K562 (cell line): ENCODE data around the gene RNF213. TPM values are rescaled to one million over a fixed set of nuclear protein-coding genes. Genes with fewer than 3 reads are reported as not detected.

ENCODE experiments used
- ATAC-seq: fragments of 200-7000 bp; cut with Tn5 transposase; 3 replicates; pipeline ENCODE4 v1.9.1; 2020; ENCODE audit warnings: moderate library complexity
- BruUV-seq: library from RNA; stranded (reverse); fragments of 400-500 nt; replicated peaks from 2 replicates; lab custom pipeline; 2021; lab: Mats Ljungman, UMichigan
- CTCF ChIA-PET: fragments of 300-600 bp; formaldehyde crosslinking; extraction: SDS; loops from one replicate; lab custom pipeline; 2021; ENCODE audit warnings: low intra/inter-chr PET ratio; lab: Yijun Ruan, JAX
- POLR2A ChIA-PET: fragments of 300-600, 350-650 bp; sonication (Branson Sonifier 250); formaldehyde crosslinking; extraction: SDS; loops from one replicate; lab custom pipeline; 2021; ENCODE audit warnings: antibody characterized with exemption, inconsistent platforms; lab: Yijun Ruan, JAX
- DNase-seq, 4 experiments: peaks; one replicate each; pipeline versions ENCODE4 v3.0.0 to v3.0.0-alpha.2; 2011 to 2018; ENCODE audit warnings: low spot score in 3 of 4, mixed read lengths in 3 of 4; ENCODE audit errors: extremely low read depth in 1 of 4
- FAIRE-seq: peaks from 2 replicates; lab custom pipeline; 2011; peaks lifted over from hg19 to GRCh38; lab: Jason Lieb, UNC
- H2AFZ ChIP-seq: 2 replicates; pipeline ENCODE4 v1.6.0; 2011; ENCODE audit warnings: low read depth, low read length, control low read depth, inconsistent platforms
- H3K27ac ChIP-seq: fragments of 200-600 bp; 3 replicates; pipeline ENCODE4 v1.8.0; 2011; ENCODE audit warnings: low read depth, mild to moderate bottlenecking, control low read depth, inconsistent platforms, low read length, moderate library complexity, mixed read lengths; ENCODE audit errors: extremely low read depth
- H3K27me3 ChIP-seq, 2 experiments: fragments of 300-600 bp in 1 of 2; 2 replicates in 1 of 2; 3 replicates in 1 of 2; pipeline versions ENCODE4 v1.6.0 to v1.8.0; 2011; ENCODE audit warnings: inconsistent platforms in 2 of 2, low read length in 2 of 2, mild to moderate bottlenecking in 1 of 2, mixed read lengths in 1 of 2, moderate library complexity in 1 of 2; ENCODE audit not compliant: control insufficient read depth in 2 of 2, insufficient read depth in 2 of 2
- H3K36me3 ChIP-seq: fragments of 300-600 bp; 3 replicates; pipeline ENCODE4 v1.8.0; 2011; ENCODE audit warnings: mild to moderate bottlenecking, low read length, inconsistent platforms; ENCODE audit not compliant: control insufficient read depth, insufficient read depth
- H3K4me1 ChIP-seq, 2 experiments: fragments of 200-600 bp in 1 of 2; replicated peaks in 1 of 2; 2 replicates in 1 of 2; 3 replicates in 1 of 2; pipeline versions ENCODE4 v1.5.1 to v1.8.0; 2011; ENCODE audit warnings: inconsistent platforms in 2 of 2, low read length in 2 of 2, mild to moderate bottlenecking in 1 of 2, mixed read lengths in 1 of 2, moderate library complexity in 1 of 2; ENCODE audit not compliant: control insufficient read depth in 2 of 2, insufficient read depth in 2 of 2
- H3K4me2 ChIP-seq: 2 replicates; pipeline ENCODE4 v1.6.1; 2011; ENCODE audit warnings: low read length, control low read depth, inconsistent platforms, mixed read lengths; ENCODE audit not compliant: insufficient read depth
- H3K4me3 ChIP-seq: fragments of 200-600 bp; sonication (generic), shearing (Covaris generic); 2 replicates; pipeline ENCODE4 v1.5.1; 2016; ENCODE audit warnings: control low read depth, inconsistent platforms
- H3K79me2 ChIP-seq: fragments of 200-600 bp; 3 replicates; pipeline ENCODE4 v1.8.0; 2011; ENCODE audit warnings: low read length, inconsistent platforms; ENCODE audit not compliant: control insufficient read depth, insufficient read depth
- H3K9ac ChIP-seq, 2 experiments: 2 replicates each; pipeline versions ENCODE4 v1.6.0 to v1.6.1; 2011; ENCODE audit warnings: low read depth in 2 of 2, low read length in 2 of 2, control low read depth in 1 of 2, inconsistent platforms in 1 of 2, mild to moderate bottlenecking in 1 of 2, mixed read lengths in 1 of 2; ENCODE audit not compliant: insufficient read depth in 1 of 2
- H3K9me1 ChIP-seq: one replicate; pipeline ENCODE4 v1.6.0; 2011; ENCODE audit warnings: inconsistent platforms, mild to moderate bottlenecking, low read length, moderate library complexity; ENCODE audit not compliant: control insufficient read depth, insufficient read depth
- H3K9me3 ChIP-seq: replicated peaks from 2 replicates; pipeline ENCODE4 v1.5.1; 2011; ENCODE audit warnings: low read depth, low read length, inconsistent platforms; ENCODE audit not compliant: control insufficient read depth, insufficient read depth
- H4K20me1 ChIP-seq: replicated peaks from 2 replicates; pipeline ENCODE4 v1.6.1; 2011; ENCODE audit warnings: low read length, inconsistent platforms, mixed read lengths; ENCODE audit not compliant: control insufficient read depth, insufficient read depth
- AFF4 ChIP-seq: sonication (generic); formaldehyde crosslinking; IDR thresholded peaks from 2 replicates; pipeline ENCODE4 v1.8.0; 2023; ENCODE audit warnings: mild to moderate bottlenecking, missing genetic modification reagents
- ARNT ChIP-seq, 2 experiments: fragments of 450-650 bp; IDR thresholded peaks; 2 replicates each; pipeline ENCODE4 v1.6.1; 2016; ENCODE audit warnings: mild to moderate bottlenecking in 1 of 2
- ATF6 ChIP-seq: sonication (generic); formaldehyde crosslinking; IDR thresholded peaks from 2 replicates; pipeline ENCODE4 v1.4.0; 2020; ENCODE audit warnings: mild to moderate bottlenecking, missing genetic modification reagents
- E2F5 ChIP-seq: sonication (generic); formaldehyde crosslinking; IDR thresholded peaks from 2 replicates; pipeline ENCODE4 v1.8.0; 2022; ENCODE audit warnings: mild to moderate bottlenecking, missing genetic modification reagents
- HMG20B ChIP-seq: fragments of 250-450 bp; sonication (Bioruptor Pico); IDR thresholded peaks from 2 replicates; pipeline ENCODE4 v1.5.0; 2021; ENCODE audit warnings: mild to moderate bottlenecking
- MXI1 ChIP-seq: IDR thresholded peaks from 2 replicates; pipeline ENCODE4 v1.6.1; 2011; ENCODE audit warnings: low read depth, mild to moderate bottlenecking, improper control_type of control experiment, low read length
- NCOA6 ChIP-seq: fragments of 450-650 bp; IDR thresholded peaks from 2 replicates; pipeline ENCODE4 v1.6.1; 2017; ENCODE audit warnings: mild to moderate bottlenecking
- PCBP1 ChIP-seq: fragments of 200-400 bp; formaldehyde crosslinking; IDR thresholded peaks from 2 replicates; pipeline ENCODE4 v1.6.1; 2018; ENCODE audit warnings: mild to moderate bottlenecking, low read depth, low read length; ENCODE audit not compliant: poor library complexity, severe bottlenecking
- SRSF1 ChIP-seq: fragments of 200-400 bp; formaldehyde crosslinking; IDR thresholded peaks from 2 replicates; pipeline ENCODE4 v1.6.1; 2017; ENCODE audit warnings: mild to moderate bottlenecking, low read depth, low read length, moderate library complexity
- TEAD1 ChIP-seq, 2 experiments: fragments of 450-650 bp in 1 of 2; sonication (generic) in 1 of 2; formaldehyde crosslinking; IDR thresholded peaks; 2 replicates each; pipeline versions ENCODE4 v1.4.0 to v1.8.0; 2020 to 2022; ENCODE audit warnings: mild to moderate bottlenecking in 2 of 2, missing genetic modification reagents in 1 of 2
- ZHX1 ChIP-seq: fragments of 150-350 bp; conservative IDR thresholded peaks from 2 replicates; pipeline ENCODE4 v1.6.1; 2014; ENCODE audit warnings: low read length
- ZNF280B ChIP-seq: fragments of 250-450 bp; sonication (Bioruptor Pico); IDR thresholded peaks from 2 replicates; pipeline ENCODE4 v1.5.1; 2021; ENCODE audit warnings: mild to moderate bottlenecking
- WGBS: fragments of 100-300 bp; shearing (Covaris generic); methylation state at CpG from one replicate; pipeline ENCODE4 v1.1.6; 2016; ENCODE audit warnings: low coverage, mixed read lengths; ENCODE audit not compliant: insufficient coverage; ENCODE audit errors: missing lambda C conversion rate; 5-methylcytosine and 5-hydroxymethylcytosine counted together
- in situ Hi-C: fragments of 300-500 bp; cut with MboI; formaldehyde crosslinking; loops from 4 replicates; pipeline ENCODE4 v1.15.0; 2018; ENCODE audit warnings: inconsistent platforms, mixed read lengths
- intact Hi-C: fragments of 100-400 bp; cut with micrococcal nuclease; formaldehyde crosslinking; loops from 2 replicates; pipeline ENCODE4 v1.14.2; 2022
- polyA plus RNA-seq, 8 experiments: library from polyadenylated mRNA; depleted of rRNA in 4 of 8; stranded (reverse) in 5 of 8; unstranded in 3 of 8; fragments of >200 nt; fragmentation: Nextera tagmentation in 2 of 8; fragmentation: Illumina TruSeq in 1 of 8; extraction: Ambion mirVana in 2 of 8; extraction: Trizol in 1 of 8; gene quantifications; 2 replicates each; pipeline versions ENCODE4 v1.2.1 to v1.2.3, GENCODE V29; 2011 to 2014; ENCODE audit warnings: inconsistent platforms in 1 of 8, missing spikeins in 1 of 8
- total RNA-seq, 7 experiments: library from RNA; depleted of rRNA in 6 of 7; stranded (reverse); fragments of >200 nt in 6 of 7; fragmentation: Illumina TruSeq in 2 of 7; extraction: Trizol in 2 of 7; gene quantifications; 2 replicates each; pipeline versions ENCODE4 v1.2.1 to v1.2.3, GENCODE V29; 2011 to 2021; ENCODE audit warnings: low replicate concordance in 1 of 7

The RNF213 gene
- total and polyA plus RNA-seq, 9 of the 15 experiments (the other 6 are each of a cell fraction or from before 2014, with no cell fraction given): 5.3 to 33.6 (median 17.9) TPM

GRCh38 chr17:80358861-80359260, 98.2 kb downstream of the RNF213 start:
- no peak overlapping the region for H3K4me2 ChIP-seq
- in situ Hi-C loops (no loop called here), intact Hi-C loops (no loop called here)
- H3K36me3 ChIP-seq: peaks cover 64% of the 10 kb centered on the region; the same call in 2 of the 3 replicates
- H4K20me1 ChIP-seq: no peaks in the 10 kb centered on the region
- no peaks in the 10 kb centered on the region for H3K27me3 ChIP-seq
- no TSS peak for BruUV-seq
- DNase-seq: no peak
- H3K79me2 ChIP-seq: no peaks in the 10 kb centered on the region
- no peak overlapping the region for H2AFZ ChIP-seq
- no peaks in the 10 kb centered on the region for H3K9me1 ChIP-seq
- CTCF ChIA-PET: no interaction called here
- POLR2A ChIA-PET: no interaction called here
- H3K9me3 ChIP-seq: no peaks in the 10 kb centered on the region
- H3K4me3 ChIP-seq: no peak overlapping the region
- FAIRE-seq: no peak
- H3K4me1 ChIP-seq: peaks cover 7 to 15% of the 10 kb centered on the region in 2 experiments; a peak in 4 of 5 replicates
- H3K27ac ChIP-seq: no peak overlapping the region
- ATAC-seq: no peak
- H3K9ac ChIP-seq: no peak overlapping the region
- 95% methylated on average over 10 of the region's 11 CpGs for WGBS
- TF ChIP-seq NCOA6 (no peak), ZNF280B (CRISPR knock-in tag) (no peak), AFF4 (CRISPR knock-in tag) (no peak), ARNT (IDR thresholded peaks at IDR 0.05) (no peak), HMG20B (CRISPR knock-in tag) (no peak), SRSF1 (no peak), ZHX1 (no peak), PCBP1 (no peak), ATF6 (no peak), TEAD1 (CRISPR knock-in tag; IDR thresholded peaks at IDR 0.05) (no peak), MXI1 (no peak), E2F5 (CRISPR knock-in tag) (no peak)
